ENCODE data around the gene WNK1. TPM values are rescaled to one million over a fixed set of nuclear protein-coding genes. Genes with fewer than 3 reads are reported as not detected.
A peak's percentile ranks its signal among the peaks of the same experiment; 100 is the strongest.
"Not testable (repeated sequence)": the region's sequence is repeated elsewhere in the genome, so short reads cannot be mapped to it uniquely, and the experiment has no call there.

The WNK1 gene
- polyA plus RNA-seq, 6 donors from 2014 or later = 3.9 to 41.1 (median 15.3) TPM

- H3K4me3 Mint-ChIP-seq = no peak overlapping the region
- no peak for DNase-seq
- no peaks in the 10 kb centered on the region for H3K27me3 Mint-ChIP-seq
- peaks cover 0 to 10% of the 10 kb centered on the region in 2 donors for H3K36me3 Mint-ChIP-seq
- no peaks in the 10 kb centered on the region for H3K9me3 Mint-ChIP-seq
- peak overlapping the region in 2 of 6 donors; percentile 17 to 46 for H3K27ac Mint-ChIP-seq
- H3K4me1 Mint-ChIP-seq = peaks cover 19 to 28% (median 22%) of the 10 kb centered on the region in 3 donors
- no peak for ATAC-seq (ENCODE audit: low read depth in 2 of 2)
Measured at GRCh38 chr12:848882-849527, 96.6 kb downstream of the WNK1 start.

DNA sequence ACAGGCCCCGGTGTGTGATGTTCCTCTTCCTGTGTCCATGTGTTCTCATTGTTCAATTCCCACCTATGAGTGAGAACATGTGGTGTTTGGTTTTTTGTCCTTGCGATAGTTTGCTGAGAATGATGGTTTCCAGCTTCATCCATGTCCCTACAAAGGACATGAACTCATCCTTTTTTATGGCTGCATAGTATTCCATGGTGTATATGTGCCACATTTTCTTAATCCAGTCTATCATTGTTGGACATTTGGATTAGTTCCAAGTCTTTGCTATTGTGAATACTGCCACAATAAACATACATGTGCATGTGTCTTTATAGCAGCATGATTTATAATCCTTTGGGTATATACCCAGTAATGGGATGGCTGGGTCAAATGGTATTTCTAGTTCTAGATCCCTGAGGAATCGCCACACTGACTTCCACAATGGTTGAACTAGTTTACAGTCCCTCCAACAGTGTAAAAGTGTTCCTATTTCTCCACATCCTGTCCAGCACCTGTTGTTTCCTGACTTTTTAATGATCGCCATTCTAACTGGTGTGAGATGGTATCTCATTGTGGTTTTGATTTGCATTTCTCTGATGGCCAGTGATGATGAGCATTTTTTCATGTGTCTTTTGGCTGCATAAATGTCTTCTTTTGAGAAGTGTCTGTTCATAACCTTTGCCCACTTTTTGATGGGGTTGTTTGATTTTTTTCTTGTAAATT, 97.5 kb downstream of the WNK1 start:
- H3K27ac Mint-ChIP-seq; H3K27me3 Mint-ChIP-seq; DNase-seq; H3K9me3 Mint-ChIP-seq; ATAC-seq (ENCODE audit: low read depth in 2 of 2); H3K36me3 Mint-ChIP-seq; H3K4me3 Mint-ChIP-seq: not testable (repeated sequence)
- peaks cover 19 to 28% (median 22%) of the 10 kb centered on the region in 3 donors for H3K4me1 Mint-ChIP-seq

- peaks cover 0 to 10% of the 10 kb centered on the region in 2 donors for H3K36me3 Mint-ChIP-seq
- no peak overlapping the region for H3K4me3 Mint-ChIP-seq
- ATAC-seq (ENCODE audit: low read depth in 2 of 2) (no peak), DNase-seq (no peak)
- peaks cover 19 to 28% (median 22%) of the 10 kb centered on the region in 3 donors for H3K4me1 Mint-ChIP-seq
- no peak overlapping the region for H3K27ac Mint-ChIP-seq
- H3K27me3 Mint-ChIP-seq = no peaks in the 10 kb centered on the region
- no peaks in the 10 kb centered on the region for H3K9me3 Mint-ChIP-seq
Measured at GRCh38 chr12:851343-851742, 99.0 kb downstream of the WNK1 start.

GRCh38 chr12:851913-852312, 99.5 kb downstream of the WNK1 start:
- H3K27ac Mint-ChIP-seq = peak overlapping the region in 1 of 6 donors; percentile 51
- no peak for DNase-seq
- H3K9me3 Mint-ChIP-seq = no peaks in the 10 kb centered on the region
- H3K4me1 Mint-ChIP-seq = peaks cover 19 to 28% (median 22%) of the 10 kb centered on the region in 3 donors
- H3K36me3 Mint-ChIP-seq = peaks cover 0 to 10% of the 10 kb centered on the region in 2 donors
- ATAC-seq (ENCODE audit: low read depth in 2 of 2) = no peak
- H3K27me3 Mint-ChIP-seq = no peaks in the 10 kb centered on the region
- H3K4me3 Mint-ChIP-seq = no peak overlapping the region

DNA sequence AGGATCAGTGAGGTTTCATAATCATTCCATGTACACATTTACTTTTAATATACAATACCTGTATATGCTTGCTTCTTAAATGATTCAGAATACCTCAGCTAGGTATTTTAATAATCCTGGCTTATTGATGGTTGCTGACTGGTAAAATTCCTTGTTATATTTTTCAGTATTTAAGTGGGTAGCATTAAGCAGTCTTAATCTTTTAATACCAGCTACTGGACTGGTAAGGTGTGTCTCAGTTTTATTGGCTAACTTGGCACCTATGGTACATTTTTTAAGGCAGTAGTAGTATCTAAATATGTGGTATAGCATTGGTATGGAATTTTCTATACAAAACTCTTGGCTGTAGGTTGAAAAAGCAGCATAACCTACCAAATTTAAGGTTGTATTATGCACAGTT, 100.5 kb downstream of the WNK1 start:
- peaks cover 14 to 27% (median 19%) of the 10 kb centered on the region in 3 donors for H3K4me1 Mint-ChIP-seq
- peak overlapping the region in 1 of 6 donors; percentile 4 for H3K27ac Mint-ChIP-seq
- H3K27me3 Mint-ChIP-seq = no peaks in the 10 kb centered on the region
- DNase-seq (no peak), ATAC-seq (ENCODE audit: low read depth in 2 of 2) (no peak)
- H3K36me3 Mint-ChIP-seq = peaks cover 0 to 12% of the 10 kb centered on the region in 2 donors
- no peaks in the 10 kb centered on the region for H3K9me3 Mint-ChIP-seq
- no peak overlapping the region for H3K4me3 Mint-ChIP-seq

DNA sequence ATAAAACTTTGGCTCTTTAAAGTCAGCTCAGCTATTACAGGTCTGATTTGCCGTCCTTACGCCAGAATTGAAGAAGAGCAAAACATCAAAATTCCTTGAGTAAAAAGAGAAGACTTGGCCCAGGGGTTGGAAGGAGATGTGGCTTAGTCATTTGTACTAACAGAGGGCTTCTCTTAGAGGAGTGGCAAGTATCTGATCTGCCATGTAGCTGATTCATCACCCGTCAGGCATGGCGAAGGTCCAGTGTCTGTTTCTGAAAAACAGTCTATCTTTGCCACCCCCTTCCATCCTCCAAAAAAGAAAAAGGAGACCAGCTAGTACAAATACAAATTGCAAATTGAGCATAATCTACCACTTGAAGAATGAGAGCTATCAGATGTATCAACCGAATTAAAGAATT, 105.2 kb downstream of the WNK1 start:
- Mint-ChIP-seq H3K27ac (peak overlapping the region in 2 of 6 donors; percentile 18 to 77), H3K36me3 (peaks cover 16 to 30% of the 10 kb centered on the region in 2 donors), H3K4me3 (no peak overlapping the region), H3K27me3 (no peaks in the 10 kb centered on the region), H3K4me1 (no peaks in the 10 kb centered on the region), H3K9me3 (no peaks in the 10 kb centered on the region)
- ATAC-seq (ENCODE audit: low read depth in 2 of 2) (no peak), DNase-seq (no peak)

DNA sequence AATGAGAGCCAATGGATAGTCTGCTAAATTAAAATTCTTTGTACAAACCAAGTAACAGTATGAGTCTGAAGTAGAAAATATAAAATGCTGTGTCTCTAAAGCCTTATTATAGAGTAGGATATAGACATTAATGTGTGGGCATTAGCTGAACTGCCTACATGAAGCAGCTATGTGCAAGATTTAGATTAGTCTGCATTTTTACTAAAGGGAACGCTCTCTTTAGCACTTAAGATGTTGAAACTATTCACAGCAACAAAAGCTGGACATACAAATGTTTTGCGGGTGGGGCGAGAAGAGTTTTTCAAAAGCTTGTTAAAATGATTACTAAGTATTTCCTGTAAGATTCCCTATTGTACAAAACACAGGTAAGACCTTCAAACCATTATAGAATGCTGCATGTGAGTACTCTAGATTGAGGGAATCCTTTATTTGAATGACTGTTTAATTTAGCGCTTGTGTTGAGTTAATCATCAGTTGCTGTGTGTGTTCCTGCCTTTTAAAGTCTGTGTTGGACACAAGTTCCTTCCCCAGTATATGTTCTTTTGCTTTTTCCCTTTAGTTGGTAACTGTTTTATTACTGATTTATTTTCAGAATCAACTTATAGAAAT, 110.0 kb downstream of the WNK1 start:
- peak overlapping the region in 3 of 6 donors; percentile 4 to 64 (median 36) for H3K27ac Mint-ChIP-seq
- H3K27me3 Mint-ChIP-seq = no peaks in the 10 kb centered on the region
- H3K36me3 Mint-ChIP-seq = peaks cover 27 to 39% of the 10 kb centered on the region in 2 donors
- H3K4me1 Mint-ChIP-seq = peaks cover 0 to 5% (median 3%) of the 10 kb centered on the region in 3 donors
- no peaks in the 10 kb centered on the region for H3K9me3 Mint-ChIP-seq
- no peak overlapping the region for H3K4me3 Mint-ChIP-seq
- ATAC-seq (ENCODE audit: low read depth in 2 of 2) (no peak), DNase-seq (no peak)

DNA sequence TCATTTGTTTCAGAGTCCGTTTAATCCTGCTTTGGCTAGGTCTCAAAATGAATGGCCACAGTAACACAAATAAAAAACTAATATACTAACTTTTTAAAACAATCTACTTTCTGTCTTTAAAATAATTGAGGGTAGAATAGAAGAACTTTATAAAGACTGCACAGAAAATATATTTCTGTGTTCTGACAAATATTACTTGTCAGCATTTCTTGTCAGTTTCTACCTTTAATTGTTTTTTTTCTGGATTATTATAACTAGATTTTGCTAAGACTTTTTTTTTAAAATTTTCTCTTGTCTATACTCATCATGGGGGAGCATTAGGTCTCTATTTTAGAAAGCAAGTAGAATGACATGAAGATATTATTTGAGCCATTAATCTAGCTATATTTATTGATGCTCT, 110.9 kb downstream of the WNK1 start:
- H3K4me3 Mint-ChIP-seq = no peak overlapping the region
- H3K4me1 Mint-ChIP-seq = peaks cover 0 to 5% (median 3%) of the 10 kb centered on the region in 3 donors
- peak overlapping the region in 1 of 6 donors; percentile 9 for H3K27ac Mint-ChIP-seq
- DNase-seq (no peak), ATAC-seq (ENCODE audit: low read depth in 2 of 2) (no peak)
- peaks cover 27 to 35% of the 10 kb centered on the region in 2 donors for H3K36me3 Mint-ChIP-seq
- H3K9me3 Mint-ChIP-seq = no peaks in the 10 kb centered on the region
- no peaks in the 10 kb centered on the region for H3K27me3 Mint-ChIP-seq

GRCh38 chr12:865614-866013, 113.2 kb downstream of the WNK1 start:
- no peak overlapping the region for H3K27ac Mint-ChIP-seq

GRCh38 chr12:867905-868304, 115.5 kb downstream of the WNK1 start:
- Mint-ChIP-seq H3K36me3 (peaks cover 9 to 17% of the 10 kb centered on the region in 2 donors), H3K9me3 (no peaks in the 10 kb centered on the region), H3K4me1 (peaks cover 0 to 5% (median 3%) of the 10 kb centered on the region in 3 donors), H3K4me3 (no peak overlapping the region), H3K27ac (peak overlapping the region in 1 of 6 donors; percentile 90), H3K27me3 (no peaks in the 10 kb centered on the region)
- ATAC-seq (ENCODE audit: low read depth in 2 of 2) (no peak), DNase-seq (no peak)

More at GRCh38 chr12:865614-866013, 113.2 kb downstream of the WNK1 start:
- Mint-ChIP-seq H3K36me3 (peaks cover 27 to 35% of the 10 kb centered on the region in 2 donors), H3K4me1 (peaks cover 0 to 5% (median 3%) of the 10 kb centered on the region in 3 donors), H3K9me3 (no peaks in the 10 kb centered on the region), H3K4me3 (no peak overlapping the region), H3K27me3 (no peaks in the 10 kb centered on the region)
- DNase-seq (no peak), ATAC-seq (ENCODE audit: low read depth in 2 of 2) (no peak)

DNA sequence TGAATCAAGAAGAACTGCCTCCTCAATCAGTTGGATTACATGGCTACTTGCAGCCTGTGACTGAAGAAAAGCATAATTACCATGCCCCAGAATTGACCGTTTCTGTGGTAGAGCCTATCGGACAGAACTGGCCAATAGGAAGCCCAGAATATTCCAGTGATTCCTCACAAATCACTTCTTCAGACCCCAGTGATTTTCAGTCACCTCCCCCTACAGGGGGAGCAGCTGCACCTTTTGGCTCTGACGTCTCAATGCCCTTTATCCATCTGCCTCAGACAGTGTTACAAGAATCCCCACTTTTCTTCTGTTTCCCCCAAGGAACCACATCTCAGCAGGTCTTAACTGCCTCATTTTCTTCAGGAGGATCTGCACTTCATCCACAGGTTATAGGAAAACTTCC, 116.3 kb downstream of the WNK1 start:
- ATAC-seq (ENCODE audit: low read depth in 2 of 2) (no peak), DNase-seq (no peak)
- H3K9me3 Mint-ChIP-seq = no peaks in the 10 kb centered on the region
- peaks cover 0 to 5% (median 3%) of the 10 kb centered on the region in 3 donors for H3K4me1 Mint-ChIP-seq
- peaks cover 9 to 15% of the 10 kb centered on the region in 2 donors for H3K36me3 Mint-ChIP-seq
- H3K27me3 Mint-ChIP-seq = no peaks in the 10 kb centered on the region
- no peak overlapping the region for H3K4me3 Mint-ChIP-seq
- H3K27ac Mint-ChIP-seq = peak overlapping the region in 1 of 6 donors; percentile 33

GRCh38 chr12:870378-870777, 118.0 kb downstream of the WNK1 start:
- ATAC-seq (ENCODE audit: low read depth in 2 of 2) (no peak), DNase-seq (no peak)
- H3K4me1 Mint-ChIP-seq = no peaks in the 10 kb centered on the region
- H3K36me3 Mint-ChIP-seq = peaks cover under 1 to 9% of the 10 kb centered on the region in 2 donors
- no peaks in the 10 kb centered on the region for H3K27me3 Mint-ChIP-seq
- no peak overlapping the region for H3K4me3 Mint-ChIP-seq
- H3K9me3 Mint-ChIP-seq = no peaks in the 10 kb centered on the region
- no peak overlapping the region for H3K27ac Mint-ChIP-seq

GRCh38 chr12:873954-874353, 121.6 kb downstream of the WNK1 start:
- ATAC-seq (ENCODE audit: low read depth in 2 of 2) (no peak), DNase-seq (no peak)
- Mint-ChIP-seq H3K27ac (no peak overlapping the region), H3K27me3 (no peaks in the 10 kb centered on the region), H3K9me3 (no peaks in the 10 kb centered on the region), H3K4me1 (no peaks in the 10 kb centered on the region), H3K36me3 (peaks cover 0 to 1% of the 10 kb centered on the region in 2 donors), H3K4me3 (no peak overlapping the region)

Data from naive B cell (primary cell).